ENCODE data around the gene SMARCC2. TPM values are rescaled to one million over a fixed set of nuclear protein-coding genes. Genes with fewer than 3 reads are reported as not detected.
A peak's percentile ranks its signal among the peaks of the same experiment; 100 is the strongest.

The SMARCC2 gene
- total and polyA plus RNA-seq, 9 of the 15 experiments (the other 6 are each of a cell fraction or from before 2014, with no cell fraction given), result 11.9 to 86.0 (median 36.6) TPM

DNA sequence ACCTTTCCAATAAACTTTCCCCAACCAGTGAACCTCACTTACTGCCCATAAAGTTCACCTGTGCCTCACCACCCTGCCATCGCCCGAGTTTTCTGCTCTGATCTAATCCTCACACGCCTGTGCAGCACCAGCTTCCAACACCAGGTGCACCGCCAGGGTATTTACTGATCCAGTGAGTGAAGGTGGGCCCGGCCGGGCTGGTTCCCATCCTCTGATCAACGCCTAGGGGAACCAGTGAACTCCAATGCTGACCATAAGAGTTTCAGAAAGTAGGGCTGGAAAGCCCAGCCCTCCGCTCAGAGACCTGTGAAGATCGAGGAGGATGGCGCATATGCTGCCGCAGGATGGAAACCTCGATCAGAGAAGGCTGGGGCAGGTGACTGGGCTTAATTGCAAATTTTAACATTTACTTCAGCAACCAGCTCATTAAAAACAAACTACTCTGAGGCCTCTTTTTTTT is 37.6 kb downstream of the SMARCC2 start (continued):
- TF ChIP-seq, protein P1, sequence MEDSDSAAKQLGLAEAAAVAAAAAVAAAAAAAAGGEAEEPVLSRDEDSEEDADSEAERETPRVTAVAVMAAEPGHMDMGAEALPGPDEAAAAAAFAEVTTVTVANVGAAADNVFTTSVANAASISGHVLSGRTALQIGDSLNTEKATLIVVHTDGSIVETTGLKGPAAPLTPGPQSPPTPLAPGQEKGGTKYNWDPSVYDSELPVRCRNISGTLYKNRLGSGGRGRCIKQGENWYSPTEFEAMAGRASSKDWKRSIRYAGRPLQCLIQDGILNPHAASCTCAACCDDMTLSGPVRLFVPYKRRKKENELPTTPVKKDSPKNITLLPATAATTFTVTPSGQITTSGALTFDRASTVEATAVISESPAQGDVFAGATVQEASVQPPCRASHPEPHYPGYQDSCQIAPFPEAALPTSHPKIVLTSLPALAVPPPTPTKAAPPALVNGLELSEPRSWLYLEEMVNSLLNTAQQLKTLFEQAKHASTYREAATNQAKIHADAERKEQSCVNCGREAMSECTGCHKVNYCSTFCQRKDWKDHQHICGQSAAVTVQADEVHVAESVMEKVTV (CRISPR knock-in tag; IDR thresholded peaks at IDR 0.05), result no peak
- no peak for TF ChIP-seq NFATC3 (IDR thresholded peaks at IDR 0.05)
- no peak for TF ChIP-seq PRMT5 (CRISPR knock-in tag; IDR thresholded peaks at IDR 0.05)
- TF ChIP-seq, protein P2, sequence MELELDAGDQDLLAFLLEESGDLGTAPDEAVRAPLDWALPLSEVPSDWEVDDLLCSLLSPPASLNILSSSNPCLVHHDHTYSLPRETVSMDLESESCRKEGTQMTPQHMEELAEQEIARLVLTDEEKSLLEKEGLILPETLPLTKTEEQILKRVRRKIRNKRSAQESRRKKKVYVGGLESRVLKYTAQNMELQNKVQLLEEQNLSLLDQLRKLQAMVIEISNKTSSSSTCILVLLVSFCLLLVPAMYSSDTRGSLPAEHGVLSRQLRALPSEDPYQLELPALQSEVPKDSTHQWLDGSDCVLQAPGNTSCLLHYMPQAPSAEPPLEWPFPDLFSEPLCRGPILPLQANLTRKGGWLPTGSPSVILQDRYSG (tag; conservative IDR thresholded peaks at IDR 0.05; ENCODE audit: low read depth), result no peak
- TF ChIP-seq, protein P3, sequence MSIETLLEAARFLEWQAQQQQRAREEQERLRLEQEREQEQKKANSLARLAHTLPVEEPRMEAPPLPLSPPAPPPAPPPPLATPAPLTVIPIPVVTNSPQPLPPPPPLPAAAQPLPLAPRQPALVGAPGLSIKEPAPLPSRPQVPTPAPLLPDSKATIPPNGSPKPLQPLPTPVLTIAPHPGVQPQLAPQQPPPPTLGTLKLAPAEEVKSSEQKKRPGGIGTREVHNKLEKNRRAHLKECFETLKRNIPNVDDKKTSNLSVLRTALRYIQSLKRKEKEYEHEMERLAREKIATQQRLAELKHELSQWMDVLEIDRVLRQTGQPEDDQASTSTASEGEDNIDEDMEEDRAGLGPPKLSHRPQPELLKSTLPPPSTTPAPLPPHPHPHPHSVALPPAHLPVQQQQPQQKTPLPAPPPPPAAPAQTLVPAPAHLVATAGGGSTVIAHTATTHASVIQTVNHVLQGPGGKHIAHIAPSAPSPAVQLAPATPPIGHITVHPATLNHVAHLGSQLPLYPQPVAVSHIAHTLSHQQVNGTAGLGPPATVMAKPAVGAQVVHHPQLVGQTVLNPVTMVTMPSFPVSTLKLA (conservative IDR thresholded peaks at IDR 0.05), result no peak
- TF ChIP-seq, protein P4, sequence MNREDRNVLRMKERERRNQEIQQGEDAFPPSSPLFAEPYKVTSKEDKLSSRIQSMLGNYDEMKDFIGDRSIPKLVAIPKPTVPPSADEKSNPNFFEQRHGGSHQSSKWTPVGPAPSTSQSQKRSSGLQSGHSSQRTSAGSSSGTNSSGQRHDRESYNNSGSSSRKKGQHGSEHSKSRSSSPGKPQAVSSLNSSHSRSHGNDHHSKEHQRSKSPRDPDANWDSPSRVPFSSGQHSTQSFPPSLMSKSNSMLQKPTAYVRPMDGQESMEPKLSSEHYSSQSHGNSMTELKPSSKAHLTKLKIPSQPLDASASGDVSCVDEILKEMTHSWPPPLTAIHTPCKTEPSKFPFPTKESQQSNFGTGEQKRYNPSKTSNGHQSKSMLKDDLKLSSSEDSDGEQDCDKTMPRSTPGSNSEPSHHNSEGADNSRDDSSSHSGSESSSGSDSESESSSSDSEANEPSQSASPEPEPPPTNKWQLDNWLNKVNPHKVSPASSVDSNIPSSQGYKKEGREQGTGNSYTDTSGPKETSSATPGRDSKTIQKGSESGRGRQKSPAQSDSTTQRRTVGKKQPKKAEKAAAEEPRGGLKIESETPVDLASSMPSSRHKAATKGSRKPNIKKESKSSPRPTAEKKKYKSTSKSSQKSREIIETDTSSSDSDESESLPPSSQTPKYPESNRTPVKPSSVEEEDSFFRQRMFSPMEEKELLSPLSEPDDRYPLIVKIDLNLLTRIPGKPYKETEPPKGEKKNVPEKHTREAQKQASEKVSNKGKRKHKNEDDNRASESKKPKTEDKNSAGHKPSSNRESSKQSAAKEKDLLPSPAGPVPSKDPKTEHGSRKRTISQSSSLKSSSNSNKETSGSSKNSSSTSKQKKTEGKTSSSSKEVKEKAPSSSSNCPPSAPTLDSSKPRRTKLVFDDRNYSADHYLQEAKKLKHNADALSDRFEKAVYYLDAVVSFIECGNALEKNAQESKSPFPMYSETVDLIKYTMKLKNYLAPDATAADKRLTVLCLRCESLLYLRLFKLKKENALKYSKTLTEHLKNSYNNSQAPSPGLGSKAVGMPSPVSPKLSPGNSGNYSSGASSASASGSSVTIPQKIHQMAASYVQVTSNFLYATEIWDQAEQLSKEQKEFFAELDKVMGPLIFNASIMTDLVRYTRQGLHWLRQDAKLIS (CRISPR knock-in tag; IDR thresholded peaks at IDR 0.05), result no peak
- TF ChIP-seq, protein P5, sequence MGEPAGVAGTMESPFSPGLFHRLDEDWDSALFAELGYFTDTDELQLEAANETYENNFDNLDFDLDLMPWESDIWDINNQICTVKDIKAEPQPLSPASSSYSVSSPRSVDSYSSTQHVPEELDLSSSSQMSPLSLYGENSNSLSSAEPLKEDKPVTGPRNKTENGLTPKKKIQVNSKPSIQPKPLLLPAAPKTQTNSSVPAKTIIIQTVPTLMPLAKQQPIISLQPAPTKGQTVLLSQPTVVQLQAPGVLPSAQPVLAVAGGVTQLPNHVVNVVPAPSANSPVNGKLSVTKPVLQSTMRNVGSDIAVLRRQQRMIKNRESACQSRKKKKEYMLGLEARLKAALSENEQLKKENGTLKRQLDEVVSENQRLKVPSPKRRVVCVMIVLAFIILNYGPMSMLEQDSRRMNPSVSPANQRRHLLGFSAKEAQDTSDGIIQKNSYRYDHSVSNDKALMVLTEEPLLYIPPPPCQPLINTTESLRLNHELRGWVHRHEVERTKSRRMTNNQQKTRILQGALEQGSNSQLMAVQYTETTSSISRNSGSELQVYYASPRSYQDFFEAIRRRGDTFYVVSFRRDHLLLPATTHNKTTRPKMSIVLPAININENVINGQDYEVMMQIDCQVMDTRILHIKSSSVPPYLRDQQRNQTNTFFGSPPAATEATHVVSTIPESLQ (CRISPR knock-in tag; IDR thresholded peaks at IDR 0.05), result 0 out of 2 replicates have a peak, but pooled peaks have one; percentile 34
- TF ChIP-seq CHCHD3 (CRISPR knock-in tag; IDR thresholded peaks at IDR 0.05), result no peak
- no peak for TF ChIP-seq HEY1 (CRISPR knock-in tag; IDR thresholded peaks at IDR 0.05; ENCODE audit: borderline replicate concordance)
- TF ChIP-seq CXXC5 (CRISPR knock-in tag; IDR thresholded peaks at IDR 0.05), result no peak
- TF ChIP-seq TCF7L2 (IDR thresholded peaks at IDR 0.05; ENCODE audit: low read depth, low read length), result no peak
- no peak for TF ChIP-seq TAF9B (IDR thresholded peaks at IDR 0.05; ENCODE audit: partially characterized antibody)
- no peak for TF ChIP-seq PHF8 (IDR thresholded peaks at IDR 0.05; ENCODE audit: borderline replicate concordance, low read length)
- TF ChIP-seq, protein P6, sequence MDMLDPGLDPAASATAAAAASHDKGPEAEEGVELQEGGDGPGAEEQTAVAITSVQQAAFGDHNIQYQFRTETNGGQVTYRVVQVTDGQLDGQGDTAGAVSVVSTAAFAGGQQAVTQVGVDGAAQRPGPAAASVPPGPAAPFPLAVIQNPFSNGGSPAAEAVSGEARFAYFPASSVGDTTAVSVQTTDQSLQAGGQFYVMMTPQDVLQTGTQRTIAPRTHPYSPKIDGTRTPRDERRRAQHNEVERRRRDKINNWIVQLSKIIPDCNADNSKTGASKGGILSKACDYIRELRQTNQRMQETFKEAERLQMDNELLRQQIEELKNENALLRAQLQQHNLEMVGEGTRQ (CRISPR knock-in tag; IDR thresholded peaks at IDR 0.05), result no peak
- TF ChIP-seq, protein P7, sequence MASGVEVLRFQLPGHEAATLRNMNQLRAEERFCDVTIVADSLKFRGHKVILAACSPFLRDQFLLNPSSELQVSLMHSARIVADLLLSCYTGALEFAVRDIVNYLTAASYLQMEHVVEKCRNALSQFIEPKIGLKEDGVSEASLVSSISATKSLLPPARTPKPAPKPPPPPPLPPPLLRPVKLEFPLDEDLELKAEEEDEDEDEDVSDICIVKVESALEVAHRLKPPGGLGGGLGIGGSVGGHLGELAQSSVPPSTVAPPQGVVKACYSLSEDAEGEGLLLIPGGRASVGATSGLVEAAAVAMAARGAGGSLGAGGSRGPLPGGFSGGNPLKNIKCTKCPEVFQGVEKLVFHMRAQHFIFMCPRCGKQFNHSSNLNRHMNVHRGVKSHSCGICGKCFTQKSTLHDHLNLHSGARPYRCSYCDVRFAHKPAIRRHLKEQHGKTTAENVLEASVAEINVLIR (CRISPR knock-in tag; IDR thresholded peaks at IDR 0.05), result no peak

All from K562 (cell line).